NCI-H2196 (cell line): ENCODE results near the gene WNT9B.
"Not testable (repeated sequence)": the region's sequence is repeated elsewhere in the genome, so short reads cannot be mapped to it uniquely, and the experiment has no call there.

ENCODE experiments used
- DNase-seq: peaks from one replicate; lab custom pipeline; 2025; ENCODE audit not compliant: unreplicated experiment; lab: John Stamatoyannopoulos, UW

WNT9B gene

GRCh38 chr17:46821482-46822387, 29.6 kb upstream of the WNT9B start:
- no peak for DNase-seq

GRCh38 chr17:46822388-46822921, 28.9 kb upstream of the WNT9B start:
- DNase-seq = no peak

- DNase-seq = no peak
Observed at GRCh38 chr17:46823657-46824056, 27.7 kb upstream of the WNT9B start.

- no peak for DNase-seq
Observed at GRCh38 chr17:46826116-46826515, 25.3 kb upstream of the WNT9B start.

- DNase-seq = no peak
Observed at GRCh38 chr17:46827274-46827673, 24.1 kb upstream of the WNT9B start.

- DNase-seq = no peak
Observed at GRCh38 chr17:46831573-46832330, 19.6 kb upstream of the WNT9B start.

GRCh38 chr17:46832331-46832821, 19.0 kb upstream of the WNT9B start:
- DNase-seq = no peak

GRCh38 chr17:46832945-46833839, 18.2 kb upstream of the WNT9B start:
- peak; percentile 15 for DNase-seq

- no peak for DNase-seq
Observed at GRCh38 chr17:46833840-46834208, 17.6 kb upstream of the WNT9B start.

- no peak for DNase-seq
Observed at GRCh38 chr17:46834846-46835245, 16.5 kb upstream of the WNT9B start.

- no peak for DNase-seq
Observed at GRCh38 chr17:46836500-46836899, 14.9 kb upstream of the WNT9B start.

GRCh38 chr17:46837521-46837920, 13.9 kb upstream of the WNT9B start:
- DNase-seq = no peak

GRCh38 chr17:46839211-46839610, 12.2 kb upstream of the WNT9B start:
- DNase-seq = no peak

- DNase-seq = not testable (repeated sequence)
Observed at GRCh38 chr17:46840596-46840995, 10.8 kb upstream of the WNT9B start.

GRCh38 chr17:46841561-46842379, 9.6 kb upstream of the WNT9B start:
- DNase-seq = peak; percentile 22

GRCh38 chr17:46842835-46843234, 8.5 kb upstream of the WNT9B start:
- DNase-seq = no peak

GRCh38 chr17:46847204-46848191, 3.9 kb upstream of the WNT9B start:
- DNase-seq = no peak

GRCh38 chr17:46848534-46848933, 2.8 kb upstream of the WNT9B start:
- DNase-seq = no peak

GRCh38 chr17:46850688-46851028, 725 bp upstream of the WNT9B start:
- no peak for DNase-seq
